K562 (cell line): ENCODE results near the gene ODAPH. TPM values are rescaled to one million over a fixed set of nuclear protein-coding genes. Genes with fewer than 3 reads are reported as not detected.

ENCODE experiments used
- FOXK1 ChIP-seq: sonication (generic); formaldehyde crosslinking; IDR thresholded peaks from 2 replicates; pipeline ENCODE4 v1.8.0; 2022; ENCODE audit warnings: missing genetic modification reagents, mild to moderate bottlenecking, borderline replicate concordance
- HDAC3 ChIP-seq: fragments of 450-650 bp; IDR thresholded peaks from 2 replicates; pipeline ENCODE4 v1.6.1; 2018; ENCODE audit warnings: borderline replicate concordance, mild to moderate bottlenecking, moderate library complexity; ENCODE audit not compliant: partially characterized antibody
- ZBTB17 ChIP-seq: fragments of 450-650 bp; formaldehyde crosslinking; IDR thresholded peaks from 2 replicates; pipeline ENCODE4 v1.4.0; 2020; ENCODE audit warnings: mild to moderate bottlenecking
- polyA plus RNA-seq, 8 experiments: library from polyadenylated mRNA; depleted of rRNA in 4 of 8; stranded (reverse) in 5 of 8; unstranded in 3 of 8; fragments of >200 nt; fragmentation: Nextera tagmentation in 2 of 8; fragmentation: Illumina TruSeq in 1 of 8; extraction: Ambion mirVana in 2 of 8; extraction: Trizol in 1 of 8; gene quantifications; 2 replicates each; pipeline versions ENCODE4 v1.2.1 to v1.2.3, GENCODE V29; 2011 to 2014; ENCODE audit warnings: inconsistent platforms in 1 of 8, missing spikeins in 1 of 8
- total RNA-seq, 7 experiments: library from RNA; depleted of rRNA in 6 of 7; stranded (reverse); fragments of >200 nt in 6 of 7; fragmentation: Illumina TruSeq in 2 of 7; extraction: Trizol in 2 of 7; gene quantifications; 2 replicates each; pipeline versions ENCODE4 v1.2.1 to v1.2.3, GENCODE V29; 2011 to 2021; ENCODE audit warnings: low replicate concordance in 1 of 7
- TF ChIP-seq, protein P1 (sequence below), 2 experiments: fragments of 450-650 bp; formaldehyde crosslinking in 1 of 2; IDR thresholded peaks; 2 replicates each; pipeline versions ENCODE4 v1.4.0 to v1.6.1; 2014 to 2020; ENCODE audit warnings: mild to moderate bottlenecking in 2 of 2, borderline replicate concordance in 1 of 2, low read depth in 1 of 2
- TF ChIP-seq, protein P2 (sequence below), 2 experiments: fragments of 450-650 bp in 1 of 2; sonication (generic) in 1 of 2; formaldehyde crosslinking in 1 of 2; IDR thresholded peaks; 2 replicates each; pipeline versions ENCODE4 v1.7.1 to v1.9.0; 2016 to 2022; ENCODE audit warnings: inconsistent platforms in 1 of 2, mild to moderate bottlenecking in 1 of 2, missing genetic modification reagents in 1 of 2
- TF ChIP-seq, protein P3 (sequence below): sonication (generic); formaldehyde crosslinking; IDR thresholded peaks from 2 replicates; pipeline ENCODE4 v1.8.0; 2022; ENCODE audit warnings: missing genetic modification reagents, mild to moderate bottlenecking, moderate library complexity, borderline replicate concordance

Gene ODAPH
- total and polyA plus RNA-seq, 9 of the 15 experiments (the other 6 are each of a cell fraction or from before 2014, with no cell fraction given), result not detected

DNA sequence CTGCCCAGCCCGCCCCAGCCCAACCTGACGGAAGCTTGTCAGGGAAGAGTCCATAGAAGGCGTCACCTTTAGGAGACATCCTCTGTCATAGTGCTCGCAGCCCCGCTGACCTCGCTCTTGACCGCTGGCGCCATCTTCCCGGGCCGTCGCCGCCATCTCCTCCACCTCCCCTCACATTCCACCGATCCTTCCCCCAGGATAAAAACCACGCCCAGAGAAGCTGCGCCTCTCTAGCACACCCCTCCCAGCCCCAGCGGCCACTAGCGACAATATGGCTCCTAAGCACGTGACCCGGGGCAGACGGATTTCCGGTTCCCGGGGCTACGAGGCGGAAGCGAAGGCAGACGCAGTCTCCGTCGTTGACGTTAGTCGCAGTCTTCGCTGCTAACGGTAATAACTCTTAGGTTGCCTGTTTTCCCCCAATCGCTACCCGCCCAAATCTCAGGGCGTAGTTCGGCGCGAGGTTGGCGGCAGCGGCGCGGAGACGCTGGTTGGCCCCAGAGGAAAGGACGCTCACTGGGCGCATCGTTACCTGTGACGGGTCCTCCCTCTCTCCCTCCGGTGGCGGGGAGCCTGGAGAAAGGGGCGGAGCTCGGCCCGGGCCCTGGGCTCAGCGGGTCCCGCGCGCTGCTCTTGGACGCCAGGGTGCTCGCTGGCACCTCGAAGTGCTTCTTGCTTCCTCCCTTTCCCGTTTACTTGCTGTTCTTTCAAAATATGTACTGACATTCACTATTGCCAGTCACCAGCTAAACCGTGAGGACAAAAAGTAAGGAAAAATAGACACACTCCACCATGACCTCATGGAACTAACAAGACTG, 41.5 kb upstream of the ODAPH start, which contains the start of the genes RCHY1 and THAP6 (continued):
- TF ChIP-seq, protein P1, sequence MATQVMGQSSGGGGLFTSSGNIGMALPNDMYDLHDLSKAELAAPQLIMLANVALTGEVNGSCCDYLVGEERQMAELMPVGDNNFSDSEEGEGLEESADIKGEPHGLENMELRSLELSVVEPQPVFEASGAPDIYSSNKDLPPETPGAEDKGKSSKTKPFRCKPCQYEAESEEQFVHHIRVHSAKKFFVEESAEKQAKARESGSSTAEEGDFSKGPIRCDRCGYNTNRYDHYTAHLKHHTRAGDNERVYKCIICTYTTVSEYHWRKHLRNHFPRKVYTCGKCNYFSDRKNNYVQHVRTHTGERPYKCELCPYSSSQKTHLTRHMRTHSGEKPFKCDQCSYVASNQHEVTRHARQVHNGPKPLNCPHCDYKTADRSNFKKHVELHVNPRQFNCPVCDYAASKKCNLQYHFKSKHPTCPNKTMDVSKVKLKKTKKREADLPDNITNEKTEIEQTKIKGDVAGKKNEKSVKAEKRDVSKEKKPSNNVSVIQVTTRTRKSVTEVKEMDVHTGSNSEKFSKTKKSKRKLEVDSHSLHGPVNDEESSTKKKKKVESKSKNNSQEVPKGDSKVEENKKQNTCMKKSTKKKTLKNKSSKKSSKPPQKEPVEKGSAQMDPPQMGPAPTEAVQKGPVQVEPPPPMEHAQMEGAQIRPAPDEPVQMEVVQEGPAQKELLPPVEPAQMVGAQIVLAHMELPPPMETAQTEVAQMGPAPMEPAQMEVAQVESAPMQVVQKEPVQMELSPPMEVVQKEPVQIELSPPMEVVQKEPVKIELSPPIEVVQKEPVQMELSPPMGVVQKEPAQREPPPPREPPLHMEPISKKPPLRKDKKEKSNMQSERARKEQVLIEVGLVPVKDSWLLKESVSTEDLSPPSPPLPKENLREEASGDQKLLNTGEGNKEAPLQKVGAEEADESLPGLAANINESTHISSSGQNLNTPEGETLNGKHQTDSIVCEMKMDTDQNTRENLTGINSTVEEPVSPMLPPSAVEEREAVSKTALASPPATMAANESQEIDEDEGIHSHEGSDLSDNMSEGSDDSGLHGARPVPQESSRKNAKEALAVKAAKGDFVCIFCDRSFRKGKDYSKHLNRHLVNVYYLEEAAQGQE (IDR thresholded peaks at IDR 0.05; ENCODE audit: borderline replicate concordance), result peak; percentile 69
- TF ChIP-seq, protein P1 (CRISPR knock-in tag; IDR thresholded peaks at IDR 0.05; ENCODE audit: low read depth), result no peak
- TF ChIP-seq ZBTB17, result 0 out of 2 replicates have a peak, but pooled peaks have one; percentile 32
- TF ChIP-seq, protein P2, sequence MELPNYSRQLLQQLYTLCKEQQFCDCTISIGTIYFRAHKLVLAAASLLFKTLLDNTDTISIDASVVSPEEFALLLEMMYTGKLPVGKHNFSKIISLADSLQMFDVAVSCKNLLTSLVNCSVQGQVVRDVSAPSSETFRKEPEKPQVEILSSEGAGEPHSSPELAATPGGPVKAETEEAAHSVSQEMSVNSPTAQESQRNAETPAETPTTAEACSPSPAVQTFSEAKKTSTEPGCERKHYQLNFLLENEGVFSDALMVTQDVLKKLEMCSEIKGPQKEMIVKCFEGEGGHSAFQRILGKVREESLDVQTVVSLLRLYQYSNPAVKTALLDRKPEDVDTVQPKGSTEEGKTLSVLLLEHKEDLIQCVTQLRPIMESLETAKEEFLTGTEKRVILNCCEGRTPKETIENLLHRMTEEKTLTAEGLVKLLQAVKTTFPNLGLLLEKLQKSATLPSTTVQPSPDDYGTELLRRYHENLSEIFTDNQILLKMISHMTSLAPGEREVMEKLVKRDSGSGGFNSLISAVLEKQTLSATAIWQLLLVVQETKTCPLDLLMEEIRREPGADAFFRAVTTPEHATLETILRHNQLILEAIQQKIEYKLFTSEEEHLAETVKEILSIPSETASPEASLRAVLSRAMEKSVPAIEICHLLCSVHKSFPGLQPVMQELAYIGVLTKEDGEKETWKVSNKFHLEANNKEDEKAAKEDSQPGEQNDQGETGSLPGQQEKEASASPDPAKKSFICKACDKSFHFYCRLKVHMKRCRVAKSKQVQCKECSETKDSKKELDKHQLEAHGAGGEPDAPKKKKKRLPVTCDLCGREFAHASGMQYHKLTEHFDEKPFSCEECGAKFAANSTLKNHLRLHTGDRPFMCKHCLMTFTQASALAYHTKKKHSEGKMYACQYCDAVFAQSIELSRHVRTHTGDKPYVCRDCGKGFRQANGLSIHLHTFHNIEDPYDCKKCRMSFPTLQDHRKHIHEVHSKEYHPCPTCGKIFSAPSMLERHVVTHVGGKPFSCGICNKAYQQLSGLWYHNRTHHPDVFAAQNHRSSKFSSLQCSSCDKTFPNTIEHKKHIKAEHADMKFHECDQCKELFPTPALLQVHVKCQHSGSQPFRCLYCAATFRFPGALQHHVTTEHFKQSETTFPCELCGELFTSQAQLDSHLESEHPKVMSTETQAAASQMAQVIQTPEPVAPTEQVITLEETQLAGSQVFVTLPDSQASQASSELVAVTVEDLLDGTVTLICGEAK (IDR thresholded peaks at IDR 0.05), result peak; percentile 98
- TF ChIP-seq, protein P2 (CRISPR knock-in tag; IDR thresholded peaks at IDR 0.05), result no peak
- peak; percentile 88; the same call in 1 of the 2 replicates for TF ChIP-seq FOXK1
- TF ChIP-seq, protein P3, sequence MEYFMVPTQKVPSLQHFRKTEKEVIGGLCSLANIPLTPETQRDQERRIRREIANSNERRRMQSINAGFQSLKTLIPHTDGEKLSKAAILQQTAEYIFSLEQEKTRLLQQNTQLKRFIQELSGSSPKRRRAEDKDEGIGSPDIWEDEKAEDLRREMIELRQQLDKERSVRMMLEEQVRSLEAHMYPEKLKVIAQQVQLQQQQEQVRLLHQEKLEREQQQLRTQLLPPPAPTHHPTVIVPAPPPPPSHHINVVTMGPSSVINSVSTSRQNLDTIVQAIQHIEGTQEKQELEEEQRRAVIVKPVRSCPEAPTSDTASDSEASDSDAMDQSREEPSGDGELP, result peak; percentile 86; the same call in 1 of the 2 replicates
- TF ChIP-seq HDAC3, result peak; percentile 96
